Measurements from ENCODE around the gene ATL2. TPM values are rescaled to one million over a fixed set of nuclear protein-coding genes. Genes with fewer than 3 reads are reported as not detected.
A peak's percentile ranks its signal among the peaks of the same experiment; 100 is the strongest.
"Not testable (repeated sequence)": the region's sequence is repeated elsewhere in the genome, so short reads cannot be mapped to it uniquely, and the experiment has no call there.

ATL2 gene
- total RNA-seq, 1 donor from 2014 or later, result 77.5 TPM

DNA sequence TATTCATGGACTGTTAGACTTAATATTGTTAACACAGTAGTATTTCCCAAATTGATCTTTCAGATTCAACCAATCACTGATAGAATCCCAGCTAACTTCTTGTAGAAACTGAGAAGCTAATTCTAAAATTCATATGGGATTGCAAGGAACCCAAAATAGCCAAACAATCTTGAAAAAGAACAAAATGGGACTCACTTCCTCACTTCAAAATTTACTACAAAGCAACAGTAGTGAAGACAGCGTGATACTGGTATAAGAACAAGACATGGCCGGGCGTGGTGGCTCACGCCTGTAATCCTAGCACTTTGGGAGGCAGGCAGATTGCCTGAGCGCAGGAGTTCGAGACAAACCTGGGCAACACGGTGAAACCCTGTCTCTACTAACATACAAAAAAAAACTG is 46.3 kb downstream of the ATL2 start:
- no peak for DNase-seq (ENCODE audit: low read depth)
- no peak for TF ChIP-seq CTCF (conservative IDR thresholded peaks at IDR 0.05; ENCODE audit: low read depth, low read length)
- no peak overlapping the region for H3K4me3 ChIP-seq (ENCODE audit: low read depth, low read length)

- no peak for TF ChIP-seq CTCF (conservative IDR thresholded peaks at IDR 0.05; ENCODE audit: low read depth, low read length)
- no peak overlapping the region for H3K4me3 ChIP-seq (ENCODE audit: low read depth, low read length)
- DNase-seq (ENCODE audit: low read depth), result no peak
Observed at GRCh38 chr2:38327580-38327979, 49.5 kb downstream of the ATL2 start.

DNA sequence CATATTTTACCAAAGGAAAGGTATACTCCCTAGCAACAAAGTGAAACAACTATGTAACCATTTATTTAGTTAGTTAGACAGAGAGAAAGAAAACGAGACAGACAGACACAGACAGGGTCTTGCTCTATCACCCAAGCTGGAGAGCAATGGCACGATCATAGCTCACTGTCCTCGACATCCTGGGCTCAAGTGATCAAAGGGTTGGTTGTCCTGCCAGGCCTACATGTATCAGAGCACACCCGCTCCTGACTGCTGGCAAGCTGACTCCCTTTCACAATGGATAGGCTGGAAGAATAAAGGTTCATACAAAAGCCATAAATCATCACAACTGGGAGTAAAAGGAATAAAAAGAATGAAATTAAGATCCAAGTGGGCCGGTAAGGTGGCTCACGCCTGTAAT is 53.5 kb downstream of the ATL2 start:
- DNase-seq (ENCODE audit: low read depth), result no peak
- H3K4me3 ChIP-seq (ENCODE audit: low read depth, low read length), result no peak overlapping the region
- TF ChIP-seq CTCF (conservative IDR thresholded peaks at IDR 0.05; ENCODE audit: low read depth, low read length), result no peak

- no peak for TF ChIP-seq CTCF (conservative IDR thresholded peaks at IDR 0.05; ENCODE audit: low read depth, low read length)
- no peak for DNase-seq (ENCODE audit: low read depth)
- no peak overlapping the region for H3K4me3 ChIP-seq (ENCODE audit: low read depth, low read length)
Observed at GRCh38 chr2:38322224-38322914, 54.7 kb downstream of the ATL2 start.

GRCh38 chr2:38319240-38319639 is 57.8 kb downstream of the ATL2 start:
- not testable (repeated sequence) for DNase-seq (ENCODE audit: low read depth); H3K4me3 ChIP-seq (ENCODE audit: low read depth, low read length)

- no peak for DNase-seq (ENCODE audit: low read depth)
Observed at GRCh38 chr2:38317725-38318124, 59.3 kb downstream of the ATL2 start.

DNA sequence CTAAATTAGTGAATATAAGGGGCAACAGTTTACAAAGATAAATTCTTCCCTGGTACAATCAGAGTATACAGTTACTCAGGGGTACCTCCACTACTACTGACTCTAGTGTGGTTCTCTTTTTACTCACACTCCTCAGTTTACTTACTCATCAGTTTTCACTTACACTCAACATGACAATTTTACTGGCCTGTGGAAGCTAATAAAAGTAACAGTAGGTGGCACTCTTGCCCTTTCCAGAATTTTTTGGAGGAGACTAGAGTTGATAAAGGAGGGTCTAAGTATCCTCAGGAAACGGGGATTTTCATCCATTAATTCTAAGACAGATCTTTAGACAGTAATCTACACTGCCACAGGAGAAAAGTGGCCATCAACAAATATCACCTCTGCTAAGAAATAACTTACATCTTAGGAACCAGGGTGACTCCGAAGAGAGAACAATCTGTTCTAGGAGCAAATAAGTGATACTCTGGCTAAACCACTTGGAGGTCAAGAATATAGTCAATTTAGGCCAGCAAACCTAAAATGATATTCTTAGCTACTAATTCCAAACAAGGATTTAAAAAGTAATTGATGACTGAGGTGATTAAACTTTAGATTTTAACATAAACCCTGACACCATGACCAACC is 61.3 kb downstream of the ATL2 start:
- H3K4me3 ChIP-seq (ENCODE audit: low read depth, low read length), result no peak overlapping the region
- no peak for DNase-seq (ENCODE audit: low read depth)
- TF ChIP-seq CTCF (conservative IDR thresholded peaks at IDR 0.05; ENCODE audit: low read depth, low read length), result peak; percentile 86

More at GRCh38 chr2:38317725-38318124, 59.3 kb downstream of the ATL2 start:
- TF ChIP-seq CTCF (conservative IDR thresholded peaks at IDR 0.05; ENCODE audit: low read depth, low read length), result no peak
- no peak overlapping the region for H3K4me3 ChIP-seq (ENCODE audit: low read depth, low read length)

All from epithelial cell of proximal tubule (primary cell).